ENCODE measurements around the gene RELL2.

RELL2 gene

GRCh38 chr5:141650851-141651727 is 14.3 kb downstream of the RELL2 start, which contains the start of gene FCHSD1:
FCHSD1 (minus strand) TSS chr5:141651418; CDS start chr5:141651368, 50 bp downstream.
- DNase-seq: peak; percentile 81

- DNase-seq: no peak
Measured at GRCh38 chr5:141651728-141652105, 14.9 kb downstream of the RELL2 start.

GRCh38 chr5:141654298-141654697 is 17.5 kb downstream of the RELL2 start:
- no peak for DNase-seq

- DNase-seq: no peak
Measured at GRCh38 chr5:141655020-141655419, 18.2 kb downstream of the RELL2 start.

- DNase-seq: no peak
Measured at GRCh38 chr5:141656396-141656795, 19.6 kb downstream of the RELL2 start.

GRCh38 chr5:141657404-141657803 is 20.6 kb downstream of the RELL2 start:
- no peak for DNase-seq

GRCh38 chr5:141657937-141658545 is 21.2 kb downstream of the RELL2 start:
- DNase-seq: no peak

GRCh38 chr5:141662028-141662427 is 25.2 kb downstream of the RELL2 start:
- DNase-seq: no peak

GRCh38 chr5:141663506-141663905 is 26.7 kb downstream of the RELL2 start:
- no peak for DNase-seq

- DNase-seq: peak; percentile 77
Measured at GRCh38 chr5:141664733-141665461, 28.1 kb downstream of the RELL2 start.

- DNase-seq: no peak
Measured at GRCh38 chr5:141665995-141666940, 29.5 kb downstream of the RELL2 start.

GRCh38 chr5:141668601-141669265 is 31.9 kb downstream of the RELL2 start:
- DNase-seq: no peak

GRCh38 chr5:141669520-141669919 is 32.7 kb downstream of the RELL2 start:
- DNase-seq: no peak

GRCh38 chr5:141672071-141672840 is 35.5 kb downstream of the RELL2 start:
- DNase-seq: no peak

- no peak for DNase-seq
Measured at GRCh38 chr5:141672841-141673813, 36.3 kb downstream of the RELL2 start.

- no peak for DNase-seq
Measured at GRCh38 chr5:141674747-141675146, 38.0 kb downstream of the RELL2 start.

- no peak for DNase-seq
Measured at GRCh38 chr5:141675672-141676071, 38.9 kb downstream of the RELL2 start.

- DNase-seq: no peak
Measured at GRCh38 chr5:141677415-141677814, 40.6 kb downstream of the RELL2 start.

GRCh38 chr5:141680178-141680577 is 43.4 kb downstream of the RELL2 start:
- DNase-seq: no peak

- DNase-seq: no peak
Measured at GRCh38 chr5:141680751-141681201, 44.0 kb downstream of the RELL2 start.

Data from activated naive CD4-positive, alpha-beta T cell treated with Interleukin-2 at 50 U/mL for 16 hours (primary cell).